Thoracic aorta (tissue), 2 donors: ENCODE measurements around the gene RC3H2. TPM values are rescaled to one million over a fixed set of nuclear protein-coding genes. Genes with fewer than 3 reads are reported as not detected.
"Not testable (repeated sequence)": the region's sequence is repeated elsewhere in the genome, so short reads cannot be mapped to it uniquely, and the experiment has no call there.

ENCODE experiments used
- ATAC-seq: fragments of 150-250 bp; one replicate; pipeline ENCODE4 v1.8.0; 2017; ENCODE audit warnings: low read depth; ENCODE audit not compliant: insufficient number of reproducible peaks, low FRiP score
- DNase-seq: peaks from one replicate; pipeline ENCODE4 v3.0.0-alpha.2; 2020; ENCODE audit warnings: low spot score
- H3K27ac ChIP-seq, 2 donors: fragments of 200-600 bp; sonication (generic); 1 replicate in 1 of 2; 2 replicates in 1 of 2; pipeline ENCODE4 v1.5.1; 2016; ENCODE audit warnings: mild to moderate bottlenecking in 2 of 2, moderate library complexity in 2 of 2
- H3K27me3 ChIP-seq: fragments of 200-600 bp; sonication (generic); replicated peaks from 2 replicates; pipeline ENCODE4 v1.6.0; 2016; ENCODE audit warnings: mild to moderate bottlenecking; ENCODE audit not compliant: insufficient read depth
- H3K36me3 ChIP-seq: fragments of 200-600 bp; sonication (generic); one replicate; pipeline ENCODE4 v1.5.1; 2016
- H3K4me1 ChIP-seq, 2 donors: fragments of 200-600 bp; sonication (generic); 1 replicate in 1 of 2; 2 replicates in 1 of 2; pipeline versions ENCODE4 v1.5.1 to v1.6.0; 2016; ENCODE audit warnings: low read depth in 2 of 2, mild to moderate bottlenecking in 1 of 2; ENCODE audit not compliant: control insufficient read depth in 1 of 2
- H3K4me3 ChIP-seq: fragments of 200-600 bp; sonication (generic); 2 replicates; pipeline ENCODE4 v1.5.1; 2016; ENCODE audit warnings: mild to moderate bottlenecking
- H3K9me3 ChIP-seq: fragments of 200-600 bp; sonication (generic); 2 replicates; pipeline ENCODE4 v1.5.1; 2016
- CTCF ChIP-seq: fragments of 200-600 bp; sonication (generic); IDR thresholded peaks from one replicate; pipeline ENCODE4 v1.5.1; 2019; ENCODE audit warnings: antibody characterized with exemption
- total RNA-seq, 2 donors: library from RNA; depleted of rRNA; stranded (reverse); fragments of >200 nt; gene quantifications; one replicate each; pipeline versions ENCODE4 v1.1.0 to v1.2.3, GENCODE V29; 2016

RC3H2 gene
- total RNA-seq, 2 donors from 2014 or later, result 45.9 to 49.5 TPM

GRCh38 chr9:122837266-122837850 is 67.8 kb downstream of the RC3H2 start:
- Histone ChIP-seq H3K4me1 (no peaks in the 10 kb centered on the region), H3K27ac (no peak overlapping the region), H3K9me3 (no peaks in the 10 kb centered on the region), H3K4me3 (no peak overlapping the region), H3K27me3 (no peaks in the 10 kb centered on the region), H3K36me3 (no peaks in the 10 kb centered on the region)
- TF ChIP-seq CTCF, result no peak
- DNase-seq, result no peak
- ATAC-seq, result no peak

- no peak for ATAC-seq
- no peak for DNase-seq
- Histone ChIP-seq H3K4me3 (no peak overlapping the region), H3K36me3 (no peaks in the 10 kb centered on the region), H3K4me1 (no peaks in the 10 kb centered on the region), H3K9me3 (no peaks in the 10 kb centered on the region), H3K27ac (no peak overlapping the region), H3K27me3 (no peaks in the 10 kb centered on the region)
- TF ChIP-seq CTCF, result no peak
Measured at GRCh38 chr9:122835313-122835731, 69.8 kb downstream of the RC3H2 start.

GRCh38 chr9:122832194-122832593 is 73.0 kb downstream of the RC3H2 start:
- ATAC-seq (no peak), DNase-seq (no peak)
- Histone ChIP-seq H3K36me3 (no peaks in the 10 kb centered on the region), H3K4me3 (no peak overlapping the region), H3K9me3 (no peaks in the 10 kb centered on the region), H3K27ac (no peak overlapping the region), H3K27me3 (no peaks in the 10 kb centered on the region), H3K4me1 (peaks cover 3% of the 10 kb centered on the region in 2 donors)
- TF ChIP-seq CTCF, result no peak

- ATAC-seq, DNase-seq, H3K36me3 ChIP-seq, H3K9me3 ChIP-seq, H3K27me3 ChIP-seq: not testable (repeated sequence)
- Histone ChIP-seq H3K4me1 (peaks cover 12% of the 10 kb centered on the region in 2 donors), H3K4me3 (peak overlapping the region; percentile 98), H3K27ac (peak overlapping the region; percentile 88 to 100)
Measured at GRCh38 chr9:122828965-122829284, 76.2 kb downstream of the RC3H2 start.

GRCh38 chr9:122827761-122828093 is 77.4 kb downstream of the RC3H2 start:
- Histone ChIP-seq H3K27ac (peak overlapping the region; percentile 88 to 100), H3K4me3 (peak overlapping the region; percentile 98), H3K27me3 (no peaks in the 10 kb centered on the region), H3K36me3 (peaks cover 5% of the 10 kb centered on the region), H3K4me1 (peaks cover 12% of the 10 kb centered on the region in 2 donors), H3K9me3 (no peaks in the 10 kb centered on the region)
- no peak for TF ChIP-seq CTCF
- DNase-seq (no peak), ATAC-seq (peak; percentile 45)

GRCh38 chr9:122822938-122823337 is 82.2 kb downstream of the RC3H2 start:
- peaks cover 12 to 14% of the 10 kb centered on the region in 2 donors for H3K4me1 ChIP-seq
- DNase-seq, result no peak
- no peak for ATAC-seq
- no peaks in the 10 kb centered on the region for H3K9me3 ChIP-seq
- H3K4me3 ChIP-seq, result no peak overlapping the region
- H3K27ac ChIP-seq, result no peak overlapping the region
- TF ChIP-seq CTCF, result no peak
- peaks cover 18% of the 10 kb centered on the region for H3K36me3 ChIP-seq
- no peaks in the 10 kb centered on the region for H3K27me3 ChIP-seq
